ENCODE data around the gene P2RY8. TPM values are rescaled to one million over a fixed set of nuclear protein-coding genes. Genes with fewer than 3 reads are reported as not detected.
"Not testable (repeated sequence)": the region's sequence is repeated elsewhere in the genome, so short reads cannot be mapped to it uniquely, and the experiment has no call there.

Gene P2RY8
- polyA plus RNA-seq, 3 donors from 2014 or later, result 96.8 to 232 (median 119) TPM

GRCh38 chrX:1534301-1535168 lies 2.5 kb downstream of the P2RY8 start:
- Mint-ChIP-seq H3K27ac (peak overlapping the region; percentile 99 to 100 (median 99)), H3K4me3 (peak overlapping the region; percentile 92 to 99 (median 98))

GRCh38 chrX:1533058-1533457 lies 3.9 kb downstream of the P2RY8 start:
- H3K4me1 Mint-ChIP-seq, result peaks cover 20 to 28% of the 10 kb centered on the region in 2 donors
- peaks cover 17 to 25% (median 25%) of the 10 kb centered on the region in 3 donors for H3K27me3 Mint-ChIP-seq (ENCODE audit: low read depth in 3 of 3)
- H3K9me3 Mint-ChIP-seq, result no peaks in the 10 kb centered on the region
- DNase-seq, result no peak
- peak overlapping the region in 3 of 6 donors; percentile 40 to 53 (median 45) for H3K27ac Mint-ChIP-seq
- H3K4me3 Mint-ChIP-seq, result peak overlapping the region in 1 of 5 donors; percentile 35
- H3K36me3 Mint-ChIP-seq, result peaks cover 0 to 9% (median 4%) of the 10 kb centered on the region in 3 donors

More at GRCh38 chrX:1534301-1535168, 2.5 kb downstream of the P2RY8 start:
- Mint-ChIP-seq H3K36me3 (peaks cover 0 to 9% (median 4%) of the 10 kb centered on the region in 3 donors), H3K9me3 (no peaks in the 10 kb centered on the region), H3K27me3 (ENCODE audit: low read depth in 3 of 3) (peaks cover 17 to 25% (median 25%) of the 10 kb centered on the region in 3 donors), H3K4me1 (peaks cover 20 to 28% of the 10 kb centered on the region in 2 donors)
- peak; percentile 44 to 56 (median 55) for DNase-seq

GRCh38 chrX:1531096-1531890 lies 5.7 kb downstream of the P2RY8 start:
- Mint-ChIP-seq H3K27ac (no peak overlapping the region), H3K9me3 (no peaks in the 10 kb centered on the region), H3K4me1 (peaks cover 8 to 16% of the 10 kb centered on the region in 2 donors), H3K36me3 (peaks cover 0 to 9% (median 4%) of the 10 kb centered on the region in 3 donors), H3K4me3 (no peak overlapping the region), H3K27me3 (ENCODE audit: low read depth in 3 of 3) (peaks cover 9 to 14% (median 11%) of the 10 kb centered on the region in 3 donors)
- no peak for DNase-seq

GRCh38 chrX:1529756-1530155 lies 7.2 kb downstream of the P2RY8 start:
- H3K36me3 Mint-ChIP-seq, result peaks cover 0 to 4% (median 4%) of the 10 kb centered on the region in 3 donors
- H3K4me1 Mint-ChIP-seq, result peaks cover 7 to 10% of the 10 kb centered on the region in 2 donors
- DNase-seq, result no peak
- no peaks in the 10 kb centered on the region for H3K27me3 Mint-ChIP-seq (ENCODE audit: low read depth in 3 of 3)
- H3K4me3 Mint-ChIP-seq, result no peak overlapping the region
- H3K9me3 Mint-ChIP-seq, result no peaks in the 10 kb centered on the region
- no peak overlapping the region for H3K27ac Mint-ChIP-seq

- no peak overlapping the region for H3K4me3 Mint-ChIP-seq
- H3K27ac Mint-ChIP-seq, result no peak overlapping the region
- H3K4me1 Mint-ChIP-seq, result peaks cover 2 to 8% of the 10 kb centered on the region in 2 donors
- DNase-seq, result no peak
- H3K36me3 Mint-ChIP-seq, result peaks cover 0 to 4% (median 4%) of the 10 kb centered on the region in 3 donors
- H3K9me3 Mint-ChIP-seq, result no peaks in the 10 kb centered on the region
- no peaks in the 10 kb centered on the region for H3K27me3 Mint-ChIP-seq (ENCODE audit: low read depth in 3 of 3)
Observed at GRCh38 chrX:1529328-1529727, 7.7 kb downstream of the P2RY8 start.

- Mint-ChIP-seq H3K4me3 (no peak overlapping the region), H3K36me3 (peaks cover 0 to 4% (median 4%) of the 10 kb centered on the region in 3 donors), H3K4me1 (peaks cover 0 to 5% of the 10 kb centered on the region in 2 donors), H3K27ac (no peak overlapping the region), H3K27me3 (ENCODE audit: low read depth in 3 of 3) (no peaks in the 10 kb centered on the region), H3K9me3 (no peaks in the 10 kb centered on the region)
- no peak for DNase-seq
Observed at GRCh38 chrX:1528884-1529203, 8.1 kb downstream of the P2RY8 start.

DNA sequence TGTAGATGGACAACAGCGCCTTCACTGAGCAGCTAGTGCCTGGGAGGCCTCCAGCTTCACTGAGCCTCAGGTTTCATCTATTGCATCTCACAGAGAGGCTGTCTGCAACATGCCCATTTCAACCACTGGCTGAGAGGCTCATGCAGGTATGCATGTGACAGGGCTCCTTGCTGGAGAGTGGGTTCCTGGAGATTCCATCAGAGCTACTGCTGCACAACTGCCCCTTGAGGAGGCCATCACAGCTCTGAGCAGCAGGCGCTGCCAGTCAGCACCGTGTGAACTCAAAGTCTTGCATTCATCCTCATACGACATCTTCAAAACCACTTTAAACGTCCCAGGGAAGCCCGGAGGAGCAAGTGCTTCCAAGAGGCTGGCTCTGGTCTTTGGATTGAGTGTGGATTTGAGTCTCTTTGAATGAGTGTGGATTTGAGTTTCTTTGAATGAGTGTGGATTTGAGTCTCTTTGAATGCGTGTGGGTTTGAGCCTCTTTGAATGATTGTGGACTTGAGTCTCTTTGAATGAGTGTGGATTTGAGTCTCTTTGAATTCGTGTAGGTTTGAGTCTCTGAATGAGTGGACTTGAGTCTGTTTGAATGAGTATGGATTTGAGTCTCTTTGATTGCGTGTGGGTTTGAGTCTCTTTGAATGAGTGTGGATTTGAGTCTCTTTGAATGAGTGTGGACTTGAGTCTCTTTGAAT lies 8.7 kb downstream of the P2RY8 start:
- H3K9me3 Mint-ChIP-seq, result no peaks in the 10 kb centered on the region
- H3K27me3 Mint-ChIP-seq (ENCODE audit: low read depth in 3 of 3), result peaks cover 0 to 2% (median 0%) of the 10 kb centered on the region in 3 donors
- DNase-seq, result no peak
- H3K4me3 Mint-ChIP-seq, result no peak overlapping the region
- peaks cover 1 to 5% of the 10 kb centered on the region in 2 donors for H3K4me1 Mint-ChIP-seq
- H3K27ac Mint-ChIP-seq, result no peak overlapping the region
- H3K36me3 Mint-ChIP-seq, result peaks cover 0 to 4% (median 4%) of the 10 kb centered on the region in 3 donors

DNA sequence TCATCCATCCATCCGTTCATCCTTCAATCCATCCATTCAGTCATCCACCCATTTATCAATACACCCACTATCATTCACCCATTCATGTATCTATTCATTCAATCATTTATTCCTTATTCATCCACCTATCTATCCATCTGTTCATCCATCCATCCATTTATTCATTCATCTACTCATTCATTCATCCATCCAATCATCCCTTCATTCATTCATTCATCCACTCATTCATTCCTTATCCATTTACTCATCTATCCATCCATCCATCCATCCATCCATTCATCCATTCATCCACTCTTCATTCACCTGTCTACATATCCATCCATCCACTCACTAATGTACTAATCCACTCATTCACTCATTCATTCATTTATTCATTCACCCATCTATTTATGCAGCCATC lies 9.5 kb downstream of the P2RY8 start:
- H3K27ac Mint-ChIP-seq, result no peak overlapping the region
- H3K36me3 Mint-ChIP-seq, result peaks cover 0 to 5% (median 5%) of the 10 kb centered on the region in 3 donors
- no peak overlapping the region for H3K4me3 Mint-ChIP-seq
- no peaks in the 10 kb centered on the region for H3K9me3 Mint-ChIP-seq
- peaks cover 4 to 6% of the 10 kb centered on the region in 2 donors for H3K4me1 Mint-ChIP-seq
- no peak for DNase-seq
- peaks cover 2 to 4% (median 3%) of the 10 kb centered on the region in 3 donors for H3K27me3 Mint-ChIP-seq (ENCODE audit: low read depth in 3 of 3)

- Mint-ChIP-seq H3K4me3 (no peak overlapping the region), H3K27me3 (ENCODE audit: low read depth in 3 of 3) (peaks cover 2 to 7% (median 6%) of the 10 kb centered on the region in 3 donors), H3K27ac (no peak overlapping the region), H3K4me1 (peaks cover 11 to 15% of the 10 kb centered on the region in 2 donors), H3K9me3 (no peaks in the 10 kb centered on the region), H3K36me3 (peaks cover 0 to 3% (median 3%) of the 10 kb centered on the region in 3 donors)
- DNase-seq, result no peak
Observed at GRCh38 chrX:1526565-1526964, 10.4 kb downstream of the P2RY8 start.

GRCh38 chrX:1525583-1526355 lies 11.2 kb downstream of the P2RY8 start:
- Mint-ChIP-seq H3K4me1 (peaks cover 18 to 23% of the 10 kb centered on the region in 2 donors), H3K9me3 (no peaks in the 10 kb centered on the region), H3K36me3 (peaks cover 0 to 7% (median 3%) of the 10 kb centered on the region in 3 donors), H3K27me3 (ENCODE audit: low read depth in 3 of 3) (peaks cover 7 to 13% (median 8%) of the 10 kb centered on the region in 3 donors), H3K4me3 (no peak overlapping the region), H3K27ac (no peak overlapping the region)
- DNase-seq, result no peak

GRCh38 chrX:1524874-1525582 lies 12.0 kb downstream of the P2RY8 start:
- Mint-ChIP-seq H3K4me3 (no peak overlapping the region), H3K36me3 (peaks cover 0 to 7% (median 3%) of the 10 kb centered on the region in 3 donors), H3K4me1 (peaks cover 25 to 31% of the 10 kb centered on the region in 2 donors), H3K27ac (no peak overlapping the region), H3K27me3 (ENCODE audit: low read depth in 3 of 3) (peaks cover 7 to 15% (median 11%) of the 10 kb centered on the region in 3 donors), H3K9me3 (no peaks in the 10 kb centered on the region)
- DNase-seq, result no peak

DNA sequence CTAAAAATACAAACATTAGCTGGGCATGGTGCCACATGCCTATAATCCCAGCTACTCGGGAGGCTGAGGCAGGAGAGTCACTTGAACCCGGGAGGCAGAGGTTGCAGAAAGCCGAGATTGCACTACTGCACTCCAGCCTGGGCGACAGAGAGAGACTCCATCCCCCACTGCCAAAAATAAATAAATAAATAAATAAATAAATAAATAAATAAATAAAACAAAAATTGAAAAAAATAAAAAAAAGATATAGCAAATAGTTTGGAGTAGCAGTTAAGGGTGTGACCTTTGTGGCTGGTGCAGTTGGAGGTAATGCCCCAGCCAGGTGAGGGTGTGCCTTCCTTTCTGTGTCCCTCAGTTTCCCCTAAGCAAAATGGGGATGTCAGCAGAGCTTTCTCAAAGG lies 14.1 kb downstream of the P2RY8 start:
- Mint-ChIP-seq H3K27ac (peak overlapping the region in 5 of 6 donors; percentile 52 to 89 (median 80)), H3K27me3 (ENCODE audit: low read depth in 3 of 3) (peaks cover 10 to 15% (median 13%) of the 10 kb centered on the region in 3 donors), H3K4me3 (peak overlapping the region in 3 of 5 donors; percentile 20 to 79 (median 67)), H3K4me1 (peaks cover 42 to 50% of the 10 kb centered on the region in 2 donors)
- H3K9me3 Mint-ChIP-seq, DNase-seq, H3K36me3 Mint-ChIP-seq: not testable (repeated sequence)
